ENCODE measurements around the gene SEMA6A. TPM values are rescaled to one million over a fixed set of nuclear protein-coding genes. Genes with fewer than 3 reads are reported as not detected.

Gene SEMA6A
- polyA plus RNA-seq, 2 of the 4 experiments (the other 2 are of a cell fraction), result 0.01 TPM; not detected in 1

DNA sequence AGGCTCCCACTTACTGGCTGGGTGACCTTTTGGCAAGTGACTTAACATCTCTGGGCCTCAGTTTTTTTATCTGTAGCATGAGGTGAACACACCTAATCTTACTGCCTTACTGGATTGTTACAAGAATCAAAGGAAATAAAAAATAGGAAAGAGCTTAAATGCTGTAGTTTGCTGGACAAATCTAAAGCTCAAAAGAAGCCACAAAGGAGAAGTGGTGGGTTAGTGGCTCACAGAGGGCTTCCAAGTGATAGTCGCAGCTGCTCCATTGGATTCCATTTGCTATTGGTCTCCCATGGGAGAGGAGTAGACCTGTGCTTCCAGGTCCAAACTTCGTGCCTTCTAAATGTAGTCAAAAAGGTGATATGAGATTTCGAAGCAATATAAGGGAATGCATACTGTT is 123.6 kb downstream of the SEMA6A start:
- H3K4me1 ChIP-seq, result no peaks in the 10 kb centered on the region
- FAIRE-seq, result no peak
- H3K4me2 ChIP-seq, result no peak overlapping the region
- POLR2A ChIA-PET, result no interaction called here
- WGBS (ENCODE audit: missing lambda C conversion rate), result 46% methylated on average over 3 of the region's 3 CpGs
- CTCF ChIA-PET, result interaction anchor here (0.6 to 1.3 kb wide), 2 partner anchors 9 to 12 kb away, joined by 3 read pairs; no protein-coding TSS in a partner anchor
- TF ChIP-seq HES2 (IDR thresholded peaks at IDR 0.05), result no peak
- TF ChIP-seq HDAC2 (IDR thresholded peaks at IDR 0.05), result no peak
- no peak for TF ChIP-seq TFCP2L1 (CRISPR knock-in tag; IDR thresholded peaks at IDR 0.05)
- TF ChIP-seq JUNB (IDR thresholded peaks at IDR 0.05), result no peak
- no peak for TF ChIP-seq GATA3 (IDR thresholded peaks at IDR 0.05; ENCODE audit: borderline replicate concordance)
- no peak for TF ChIP-seq POLR2A (IDR thresholded peaks at IDR 0.05; ENCODE audit: low read length)
- TF ChIP-seq POLR2AphosphoS2 (conservative IDR thresholded peaks at IDR 0.05; ENCODE audit: low read length), result no peak
- no peak for TF ChIP-seq KDM1A (IDR thresholded peaks at IDR 0.05; ENCODE audit: low read depth)
- no peak for TF ChIP-seq ZC3H11A (IDR thresholded peaks at IDR 0.05)
- no peak for TF ChIP-seq RARB (CRISPR knock-in tag; IDR thresholded peaks at IDR 0.05)
- TF ChIP-seq, protein P1, sequence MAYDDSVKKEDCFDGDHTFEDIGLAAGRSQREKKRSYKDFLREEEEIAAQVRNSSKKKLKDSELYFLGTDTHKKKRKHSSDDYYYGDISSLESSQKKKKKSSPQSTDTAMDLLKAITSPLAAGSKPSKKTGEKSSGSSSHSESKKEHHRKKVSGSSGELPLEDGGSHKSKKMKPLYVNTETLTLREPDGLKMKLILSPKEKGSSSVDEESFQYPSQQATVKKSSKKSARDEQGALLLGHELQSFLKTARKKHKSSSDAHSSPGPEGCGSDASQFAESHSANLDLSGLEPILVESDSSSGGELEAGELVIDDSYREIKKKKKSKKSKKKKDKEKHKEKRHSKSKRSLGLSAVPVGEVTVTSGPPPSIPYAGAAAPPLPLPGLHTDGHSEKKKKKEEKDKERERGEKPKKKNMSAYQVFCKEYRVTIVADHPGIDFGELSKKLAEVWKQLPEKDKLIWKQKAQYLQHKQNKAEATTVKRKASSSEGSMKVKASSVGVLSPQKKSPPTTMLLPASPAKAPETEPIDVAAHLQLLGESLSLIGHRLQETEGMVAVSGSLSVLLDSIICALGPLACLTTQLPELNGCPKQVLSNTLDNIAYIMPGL (CRISPR knock-in tag; IDR thresholded peaks at IDR 0.05; ENCODE audit: borderline replicate concordance), result no peak
- TF ChIP-seq, protein P2, sequence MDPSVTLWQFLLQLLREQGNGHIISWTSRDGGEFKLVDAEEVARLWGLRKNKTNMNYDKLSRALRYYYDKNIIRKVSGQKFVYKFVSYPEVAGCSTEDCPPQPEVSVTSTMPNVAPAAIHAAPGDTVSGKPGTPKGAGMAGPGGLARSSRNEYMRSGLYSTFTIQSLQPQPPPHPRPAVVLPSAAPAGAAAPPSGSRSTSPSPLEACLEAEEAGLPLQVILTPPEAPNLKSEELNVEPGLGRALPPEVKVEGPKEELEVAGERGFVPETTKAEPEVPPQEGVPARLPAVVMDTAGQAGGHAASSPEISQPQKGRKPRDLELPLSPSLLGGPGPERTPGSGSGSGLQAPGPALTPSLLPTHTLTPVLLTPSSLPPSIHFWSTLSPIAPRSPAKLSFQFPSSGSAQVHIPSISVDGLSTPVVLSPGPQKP (IDR thresholded peaks at IDR 0.05; ENCODE audit: low read depth, low read length), result no peak
- no peak for TF ChIP-seq CHD4 (IDR thresholded peaks at IDR 0.05; ENCODE audit: borderline replicate concordance)
- no peak for TF ChIP-seq EHMT2 (IDR thresholded peaks at IDR 0.05; ENCODE audit: low read depth)
- no peak for TF ChIP-seq MYC (IDR thresholded peaks at IDR 0.05; ENCODE audit: borderline replicate concordance, low read length)
- TF ChIP-seq JUN (IDR thresholded peaks at IDR 0.05), result no peak
- no peak for ATAC-seq
- no peak overlapping the region for H3K27ac ChIP-seq
- DNase-seq (ENCODE audit: low read depth in 1 of 2, low spot score in 1 of 2), result no peak
- H3K4me3 ChIP-seq, result no peak overlapping the region
- no peaks in the 10 kb centered on the region for H3K9me3 ChIP-seq

GRCh38 chr5:116449458-116449857 is 125.2 kb downstream of the SEMA6A start:
- Histone ChIP-seq H3K9me3 (no peaks in the 10 kb centered on the region), H3K4me3 (no peak overlapping the region), H3K27ac (no peak overlapping the region), H3K4me2 (no peak overlapping the region), H3K4me1 (no peaks in the 10 kb centered on the region)
- ChIA-PET CTCF (interaction anchor here (1.4 kb wide), 1 partner anchor 9 kb away, joined by 4 read pairs; no protein-coding TSS in a partner anchor), POLR2A (no interaction called here)
- no peak for TF ChIP-seq CHD4 (IDR thresholded peaks at IDR 0.05; ENCODE audit: borderline replicate concordance)
- no peak for TF ChIP-seq SREBF2 (IDR thresholded peaks at IDR 0.05)
- no peak for TF ChIP-seq RFX5 (IDR thresholded peaks at IDR 0.05)
- TF ChIP-seq, protein P2 (IDR thresholded peaks at IDR 0.05; ENCODE audit: low read depth, low read length), result no peak
- TF ChIP-seq EHF (CRISPR knock-in tag; IDR thresholded peaks at IDR 0.05), result no peak
- TF ChIP-seq CEBPB (IDR thresholded peaks at IDR 0.05), result no peak
- no peak for TF ChIP-seq HDAC2 (IDR thresholded peaks at IDR 0.05)
- no peak for TF ChIP-seq JUNB (IDR thresholded peaks at IDR 0.05)
- TF ChIP-seq BHLHE40 (IDR thresholded peaks at IDR 0.05; ENCODE audit: low read depth, low read length), result no peak
- TF ChIP-seq CBX2 (IDR thresholded peaks at IDR 0.05; ENCODE audit: borderline replicate concordance, low read depth), result no peak
- no peak for TF ChIP-seq PBX3 (IDR thresholded peaks at IDR 0.05)
- TF ChIP-seq POLR2A (IDR thresholded peaks at IDR 0.05; ENCODE audit: low read length), result no peak
- TF ChIP-seq RNF2 (IDR thresholded peaks at IDR 0.05; ENCODE audit: borderline replicate concordance, low read depth), result no peak
- TF ChIP-seq HEYL (CRISPR knock-in tag; IDR thresholded peaks at IDR 0.05), result no peak
- TF ChIP-seq ZFP36 (IDR thresholded peaks at IDR 0.05; ENCODE audit: borderline replicate concordance, partially characterized antibody), result no peak
- no peak for TF ChIP-seq PHF8 (IDR thresholded peaks at IDR 0.05; ENCODE audit: borderline replicate concordance, low read depth)
- no peak for TF ChIP-seq TP53 (CRISPR knock-in tag; IDR thresholded peaks at IDR 0.05)
- WGBS (ENCODE audit: missing lambda C conversion rate), result 61% methylated on average over 3 of the region's 3 CpGs
- no peak for DNase-seq (ENCODE audit: low read depth in 1 of 2, low spot score in 1 of 2)
- FAIRE-seq, result no peak
- ATAC-seq, result no peak

Measured in A549 (cell line).